Esophagus squamous epithelium (tissue), 5 donors: ENCODE measurements around the gene CDC42EP1. TPM values are rescaled to one million over a fixed set of nuclear protein-coding genes. Genes with fewer than 3 reads are reported as not detected.
A peak's percentile ranks its signal among the peaks of the same experiment; 100 is the strongest.
"Not testable (repeated sequence)": the region's sequence is repeated elsewhere in the genome, so short reads cannot be mapped to it uniquely, and the experiment has no call there.

Experiments used
- DNase-seq: peaks from one replicate; lab custom pipeline; 2025; lab: John Stamatoyannopoulos, UW
- H3K27ac ChIP-seq, 4 donors: fragments of 200-600 bp; sonication (generic); one replicate each; pipeline ENCODE4 v1.5.1; 2016 to 2019; ENCODE audit warnings: mild to moderate bottlenecking in 1 of 4
- H3K27me3 ChIP-seq, 4 donors: fragments of 200-600 bp; sonication (generic); 1 replicate in 3 of 4; 2 replicates in 1 of 4; pipeline versions ENCODE4 v1.5.1 to v1.6.0; 2017 to 2021; ENCODE audit warnings: antibody characterized with exemption in 1 of 4
- H3K36me3 ChIP-seq, 3 donors: fragments of 200-600 bp; sonication (generic); one replicate each; pipeline ENCODE4 v1.5.1; 2016 to 2019
- H3K4me1 ChIP-seq, 3 donors: fragments of 200-600 bp; sonication (generic); one replicate each; pipeline ENCODE4 v1.5.1; 2017 to 2019
- H3K4me3 ChIP-seq, 4 donors: fragments of 200-600 bp; sonication (generic); 1 replicate in 3 of 4; 2 replicates in 1 of 4; pipeline ENCODE4 v1.5.1; 2016 to 2019; ENCODE audit warnings: mild to moderate bottlenecking in 2 of 4, moderate library complexity in 1 of 4
- H3K9me3 ChIP-seq, 3 donors: fragments of 200-600 bp; sonication (generic); one replicate each; pipeline ENCODE4 v1.5.1; 2016 to 2019
- CTCF ChIP-seq, 6 experiments: fragments of 450-650 bp in 4 of 6; fragments of 200-600 bp in 2 of 6; sonication (generic) in 2 of 6; IDR thresholded peaks; one replicate each; pipeline ENCODE4 v1.5.1; 2016 to 2019; ENCODE audit warnings: antibody characterized with exemption in 6 of 6, mild to moderate bottlenecking in 4 of 6, moderate library complexity in 4 of 6
- POLR2A ChIP-seq, 4 donors: fragments of 450-650 bp; IDR thresholded peaks; one replicate each; pipeline ENCODE4 v1.6.1; 2017; ENCODE audit warnings: antibody characterized with exemption in 4 of 4, mild to moderate bottlenecking in 4 of 4, moderate library complexity in 3 of 4
- WGBS, 2 donors: methylation state at CpG; one replicate each; pipeline ENCODE4 v1.1.5; 2018; 5-methylcytosine and 5-hydroxymethylcytosine counted together
- intact Hi-C: fragments of 100-400 bp; cut with DNase I; formaldehyde crosslinking; loops from one replicate; pipeline ENCODE4 v1.15.0; 2022
- total RNA-seq, 4 donors: library from RNA; depleted of rRNA; stranded (reverse); fragments of >200 nt; gene quantifications; one replicate each; pipeline ENCODE4 v1.1.0, GENCODE V29; 2016
- donor health status: DM: yes; HTN: yes; CAD: no.

Gene CDC42EP1
- total RNA-seq, 4 donors from 2014 or later, result 40.6 to 89.4 (median 53.8) TPM

- TF ChIP-seq CTCF (IDR thresholded peaks at IDR 0.05) (no peak), POLR2A (IDR thresholded peaks at IDR 0.05) (no peak)
- no peak overlapping the region for H3K4me3 ChIP-seq
- no peaks in the 10 kb centered on the region for H3K9me3 ChIP-seq
- no peak overlapping the region for H3K27ac ChIP-seq
- 91 to 96% methylated on average over 5 to 6 of the region's 6 CpGs for WGBS, 2 donors
- DNase-seq, result no peak
- H3K36me3 ChIP-seq, result no peaks in the 10 kb centered on the region
- no peaks in the 10 kb centered on the region for H3K27me3 ChIP-seq
- H3K4me1 ChIP-seq, result peaks cover 0 to 16% (median 4%) of the 10 kb centered on the region in 3 donors
- intact Hi-C loops, result loop anchor here (5.0 kb wide), 1 partner anchor 37 kb away; no protein-coding TSS in a partner anchor
Observed at GRCh38 chr22:37535159-37535558, 25.1 kb upstream of the CDC42EP1 start.

GRCh38 chr22:37538590-37539357 lies 21.5 kb upstream of the CDC42EP1 start:
- intact Hi-C loops, result loop anchor here (5.0 kb wide), 1 partner anchor 34 kb away; no protein-coding TSS in a partner anchor
- Histone ChIP-seq H3K27me3 (no peaks in the 10 kb centered on the region), H3K27ac (peak overlapping the region; percentile 11 to 55 (median 35)), H3K9me3 (no peaks in the 10 kb centered on the region), H3K4me3 (no peak overlapping the region), H3K4me1 (peaks cover 0 to 48% (median 22%) of the 10 kb centered on the region in 3 donors), H3K36me3 (no peaks in the 10 kb centered on the region)
- peak; percentile 36 for DNase-seq
- TF ChIP-seq CTCF (IDR thresholded peaks at IDR 0.05) (peak; percentile 91 to 99 (median 98)), POLR2A (IDR thresholded peaks at IDR 0.05) (no peak)
- 6 to 20% methylated on average over 10 to 18 of the region's 20 CpGs for WGBS, 2 donors

- not testable (repeated sequence) for H3K36me3 ChIP-seq, H3K27me3 ChIP-seq, H3K27ac ChIP-seq, H3K9me3 ChIP-seq, H3K4me3 ChIP-seq, DNase-seq
- H3K4me1 ChIP-seq, result peaks cover 5 to 55% (median 24%) of the 10 kb centered on the region in 3 donors
- intact Hi-C loops, result loop anchor here (5.0 to 10.0 kb wide), 2 partner anchors 33 to 55 kb away; no protein-coding TSS in a partner anchor
- 90 to 95% methylated on average over 6 of the region's 6 CpGs for WGBS, 2 donors
Observed at GRCh38 chr22:37539790-37540189, 20.5 kb upstream of the CDC42EP1 start.

GRCh38 chr22:37542416-37542815 lies 17.9 kb upstream of the CDC42EP1 start:
- WGBS, 2 donors, result 74 to 84% methylated on average over 4 of the region's 4 CpGs
- DNase-seq, H3K27me3 ChIP-seq, H3K36me3 ChIP-seq, H3K4me3 ChIP-seq, H3K9me3 ChIP-seq: not testable (repeated sequence)
- Histone ChIP-seq H3K4me1 (peaks cover 31 to 81% (median 49%) of the 10 kb centered on the region in 3 donors), H3K27ac (peak overlapping the region; percentile 85 to 92 (median 88))
- intact Hi-C loops, result loop anchor here (10.0 kb wide), 1 partner anchor 52 kb away; no protein-coding TSS in a partner anchor

- peaks cover 35 to 86% (median 53%) of the 10 kb centered on the region in 3 donors for H3K4me1 ChIP-seq
Observed at GRCh38 chr22:37542959-37543358, 17.3 kb upstream of the CDC42EP1 start.

More at GRCh38 chr22:37542959-37543358, 17.3 kb upstream of the CDC42EP1 start:
- WGBS, 2 donors, result 82 to 87% methylated on average over 5 to 7 of the region's 7 CpGs
- TF ChIP-seq CTCF (IDR thresholded peaks at IDR 0.05) (no peak), POLR2A (IDR thresholded peaks at IDR 0.05) (no peak)
- no peaks in the 10 kb centered on the region for H3K36me3 ChIP-seq
- DNase-seq, result no peak
- no peaks in the 10 kb centered on the region for H3K9me3 ChIP-seq
- no peak overlapping the region for H3K4me3 ChIP-seq
- peak overlapping the region in 3 of 4 donors; percentile 86 to 92 (median 89) for H3K27ac ChIP-seq
- intact Hi-C loops, result loop anchor here (10.0 kb wide), 1 partner anchor 52 kb away; no protein-coding TSS in a partner anchor
- no peaks in the 10 kb centered on the region for H3K27me3 ChIP-seq
